Gastrocnemius medialis (tissue), 4 donors: ENCODE data around the gene NLGN1.

Experiments
- CTCF ChIP-seq, 5 experiments: fragments of 450-650 bp in 3 of 5; fragments of 200-600 bp in 2 of 5; sonication (generic) in 2 of 5; IDR thresholded peaks in 4 of 5; conservative IDR thresholded peaks in 1 of 5; 1 replicate in 4 of 5; 2 replicates in 1 of 5; pipeline ENCODE4 v1.5.1; 2016 to 2019; ENCODE audit warnings: antibody characterized with exemption in 5 of 5, mild to moderate bottlenecking in 3 of 5, moderate library complexity in 3 of 5
- POLR2A ChIP-seq, 2 donors: fragments of 450-650 bp; IDR thresholded peaks; one replicate each; pipeline ENCODE4 v1.6.1; 2017; ENCODE audit warnings: antibody characterized with exemption in 2 of 2, mild to moderate bottlenecking in 2 of 2, moderate library complexity in 2 of 2

DNA sequence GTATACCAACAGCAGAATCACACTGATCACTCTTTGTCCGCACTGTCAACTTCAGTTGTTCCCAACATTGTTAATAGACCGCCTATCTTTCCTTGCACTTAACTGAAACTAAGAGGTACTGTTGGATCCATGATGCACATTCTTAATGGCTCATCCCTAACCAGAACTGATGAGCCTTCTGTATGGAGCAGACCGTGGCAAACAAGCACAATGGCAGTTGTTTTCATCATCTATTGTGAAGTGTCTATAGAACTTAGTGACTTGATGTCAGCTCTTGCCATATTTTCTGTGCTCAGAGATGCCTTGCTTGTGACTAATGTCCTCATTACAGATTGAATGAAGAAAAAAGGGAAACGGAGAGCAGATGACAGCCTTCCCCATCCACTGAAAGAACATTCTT is 347.4 kb downstream of the NLGN1 start:
- TF ChIP-seq CTCF (IDR thresholded peaks at IDR 0.05 in 4 of 5, conservative IDR thresholded peaks at IDR 0.05 in 1 of 5) (no peak), POLR2A (IDR thresholded peaks at IDR 0.05) (no peak)
